Fibroblast of upper back skin (primary cell): ENCODE data around the gene ZBTB20.
A peak's percentile ranks its signal among the peaks of the same experiment; 100 is the strongest.

Experiments
- DNase-seq: peaks from one replicate; pipeline ENCODE4 v3.0.0-alpha.2; 2013

The ZBTB20 gene

DNA sequence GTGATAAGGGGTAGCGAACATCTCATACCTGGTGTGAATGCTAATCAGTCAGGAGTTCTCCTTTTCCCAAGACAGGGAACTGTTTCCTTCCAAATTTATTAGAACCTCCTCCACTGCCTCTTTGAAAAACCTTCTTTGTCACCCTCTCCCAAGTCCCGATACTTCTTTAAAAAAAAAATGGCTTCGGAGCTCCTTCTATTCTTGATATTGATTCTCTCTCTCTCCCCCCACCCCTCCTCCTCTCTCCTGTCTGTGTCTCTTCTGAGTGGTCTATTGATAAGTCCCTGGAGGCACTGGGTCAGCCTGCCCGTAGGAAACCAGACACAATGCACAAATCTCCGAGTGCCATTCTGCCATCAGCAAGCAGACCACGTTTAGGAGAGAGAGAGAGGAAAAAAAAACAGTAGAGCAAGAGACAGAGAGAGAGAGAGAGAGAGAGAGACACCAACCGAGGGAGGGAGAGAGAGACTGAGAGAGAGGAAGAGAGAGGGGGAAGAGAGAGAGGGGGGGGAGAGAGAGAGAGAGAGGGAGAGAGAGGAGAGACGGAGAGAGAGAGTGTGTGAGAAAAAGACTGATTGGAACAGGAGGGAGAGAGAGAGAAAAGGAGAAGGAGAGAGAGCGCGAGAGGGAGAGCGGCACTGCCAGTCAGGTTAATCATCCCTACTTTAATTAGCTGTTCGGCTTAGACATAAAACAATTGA is 692.4 kb downstream of the ZBTB20 start:
- DNase-seq = no peak

DNA sequence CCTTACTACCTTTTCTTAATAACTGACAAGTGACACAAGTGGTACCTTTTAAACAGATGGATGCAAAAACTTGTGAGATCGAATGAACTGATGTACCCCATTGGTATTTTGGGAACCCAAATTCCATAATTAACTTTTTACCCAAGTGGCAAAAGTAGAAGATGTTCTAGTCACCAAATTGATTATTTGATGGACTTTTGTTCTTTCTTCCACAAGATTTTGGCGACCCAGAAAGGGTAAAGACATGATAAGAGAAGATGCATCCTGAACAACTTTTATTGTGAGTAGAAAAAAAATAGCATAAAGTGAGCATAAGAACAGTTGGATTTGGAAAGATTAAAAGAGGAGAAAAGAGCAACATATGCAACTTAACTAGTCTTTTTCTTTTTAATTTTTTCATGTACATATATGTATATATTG is 693.7 kb downstream of the ZBTB20 start:
- no peak for DNase-seq

DNA sequence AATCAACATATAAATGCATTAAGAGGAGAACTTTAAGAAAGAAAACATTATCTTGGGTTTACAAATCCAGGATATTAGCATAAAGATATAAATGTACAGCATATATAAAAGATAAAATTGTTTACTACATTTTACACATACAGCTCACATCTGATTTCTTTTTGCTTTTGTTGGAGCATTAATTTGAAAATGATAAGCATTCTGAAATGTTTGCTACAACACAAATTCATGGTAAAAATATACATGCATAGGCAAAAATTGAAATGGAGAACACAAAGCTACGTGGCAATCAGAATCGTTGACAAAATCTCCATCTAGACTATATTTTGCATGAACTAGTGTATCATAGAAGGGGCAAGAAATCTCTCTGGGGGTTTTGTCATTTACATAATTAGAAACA is 694.2 kb downstream of the ZBTB20 start:
- no peak for DNase-seq

DNA sequence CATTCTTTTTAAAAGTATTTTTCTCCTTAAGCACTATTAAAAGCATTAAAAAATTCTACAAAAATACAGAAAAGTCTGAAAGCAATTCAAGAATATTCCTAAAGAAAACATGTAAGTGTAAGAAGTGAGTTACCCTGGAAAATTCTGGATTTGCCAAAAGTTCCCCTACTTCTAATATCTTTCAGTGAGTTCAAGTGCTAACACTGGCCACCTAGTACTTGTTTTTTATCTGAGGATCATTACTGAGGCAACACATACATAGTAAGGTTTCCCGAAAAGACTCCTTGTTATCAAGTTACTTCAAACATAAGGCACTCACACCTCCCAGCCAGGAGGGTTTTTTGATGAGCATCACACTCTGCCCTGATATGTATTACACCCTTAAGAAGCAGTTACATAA is 694.8 kb downstream of the ZBTB20 start:
- no peak for DNase-seq

DNA sequence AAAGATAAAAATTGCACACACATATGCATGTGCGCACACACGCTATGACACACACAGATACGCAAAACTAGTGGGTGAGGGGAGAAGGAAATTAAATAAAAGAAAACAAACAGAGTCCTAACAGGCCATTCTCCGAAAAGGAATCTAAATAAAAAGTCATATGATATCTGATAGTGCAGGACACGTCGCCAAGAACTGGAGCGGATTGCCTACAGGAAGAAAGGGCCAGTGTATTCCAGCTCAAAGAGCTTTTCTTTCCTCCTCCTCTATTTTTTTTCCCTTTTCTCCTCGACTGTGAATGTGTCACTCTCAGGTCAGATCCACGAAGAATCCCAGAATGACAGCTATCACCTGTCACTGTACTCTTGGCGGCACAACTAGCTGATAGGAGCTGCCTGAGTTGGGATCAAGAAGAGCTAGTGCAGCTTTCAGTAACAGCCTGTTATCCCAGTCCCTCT is 695.5 kb downstream of the ZBTB20 start:
- DNase-seq = no peak

DNA sequence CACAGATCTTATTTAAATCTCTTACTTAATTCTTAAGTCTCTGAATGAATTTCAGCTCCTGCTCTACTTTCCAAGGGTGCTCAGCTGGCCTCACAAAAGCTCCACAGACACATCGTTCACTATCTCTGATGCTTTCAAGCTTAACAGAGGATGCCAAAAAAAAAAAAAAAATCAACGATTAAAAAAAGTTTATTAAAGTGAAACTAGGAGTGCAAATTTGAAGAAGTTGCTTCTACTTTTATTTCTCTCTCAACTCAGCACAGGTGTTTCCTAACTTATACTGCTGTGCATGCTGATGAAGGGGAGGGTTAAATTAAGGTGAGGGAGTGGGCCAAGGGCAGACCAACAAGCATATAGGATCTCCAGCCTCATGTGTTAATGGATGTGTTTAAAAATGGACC is 696.0 kb downstream of the ZBTB20 start:
- DNase-seq = no peak

DNA sequence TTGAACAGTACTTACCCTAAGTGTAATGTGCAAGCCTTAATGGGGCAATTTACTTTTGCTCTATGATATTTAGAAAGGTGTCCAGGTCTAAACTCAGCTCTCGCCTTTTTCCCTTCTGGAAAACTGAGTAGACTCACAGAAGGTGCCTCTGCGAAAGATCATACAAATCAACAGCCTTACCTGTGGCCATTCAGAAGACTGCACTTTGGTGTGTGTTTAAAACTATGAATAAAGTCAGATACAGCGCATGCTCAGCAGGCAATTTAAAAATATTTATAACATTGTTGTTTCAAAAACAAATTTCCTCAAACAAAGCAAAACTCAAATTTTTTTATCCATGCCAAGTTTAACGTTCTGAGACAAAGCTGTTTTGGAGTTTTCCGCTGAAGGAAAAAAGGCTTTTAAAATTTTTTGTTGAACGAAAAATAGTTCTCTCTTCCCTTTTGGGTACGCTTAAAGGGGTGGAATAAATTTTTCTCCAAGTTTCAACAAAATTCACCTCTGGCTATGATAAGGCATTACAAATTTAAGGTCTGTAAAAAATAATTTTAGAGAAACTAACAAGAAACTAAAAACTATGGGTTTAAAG is 697.0 kb downstream of the ZBTB20 start:
- no peak for DNase-seq

DNA sequence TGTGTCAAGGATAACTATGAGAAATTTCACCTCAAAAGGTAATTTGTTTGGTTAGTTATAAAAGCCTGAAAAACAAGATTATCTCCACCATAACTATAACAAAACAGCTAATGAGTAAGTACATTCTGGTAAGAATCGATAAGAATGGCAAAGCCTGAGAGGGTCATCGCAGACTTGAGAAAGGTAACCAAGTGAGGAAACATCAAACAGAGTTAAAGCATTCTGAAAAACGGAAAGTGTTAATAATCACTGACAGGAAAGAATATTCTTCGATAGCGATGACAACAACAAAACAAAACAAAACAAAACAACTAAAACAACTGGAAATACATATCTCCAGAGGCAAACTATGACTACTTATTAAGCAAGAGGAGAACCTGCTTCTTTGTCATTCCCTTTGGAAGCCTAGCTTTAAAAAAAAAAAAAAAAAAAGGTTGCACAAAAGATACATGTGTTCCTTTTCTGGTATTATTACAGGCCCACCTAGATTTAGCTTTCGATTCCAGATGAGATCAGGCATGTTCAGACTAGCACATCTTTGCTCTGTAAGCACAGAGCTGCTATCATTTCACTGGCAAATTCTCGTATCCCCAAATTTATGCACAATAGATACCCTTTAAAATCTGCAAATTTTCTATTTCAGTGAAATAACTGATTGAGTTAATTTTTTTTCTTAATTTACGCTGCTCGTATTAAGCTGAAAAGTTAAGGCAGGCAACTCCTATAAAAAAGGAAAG is 697.6 kb downstream of the ZBTB20 start:
- DNase-seq = no peak

DNA sequence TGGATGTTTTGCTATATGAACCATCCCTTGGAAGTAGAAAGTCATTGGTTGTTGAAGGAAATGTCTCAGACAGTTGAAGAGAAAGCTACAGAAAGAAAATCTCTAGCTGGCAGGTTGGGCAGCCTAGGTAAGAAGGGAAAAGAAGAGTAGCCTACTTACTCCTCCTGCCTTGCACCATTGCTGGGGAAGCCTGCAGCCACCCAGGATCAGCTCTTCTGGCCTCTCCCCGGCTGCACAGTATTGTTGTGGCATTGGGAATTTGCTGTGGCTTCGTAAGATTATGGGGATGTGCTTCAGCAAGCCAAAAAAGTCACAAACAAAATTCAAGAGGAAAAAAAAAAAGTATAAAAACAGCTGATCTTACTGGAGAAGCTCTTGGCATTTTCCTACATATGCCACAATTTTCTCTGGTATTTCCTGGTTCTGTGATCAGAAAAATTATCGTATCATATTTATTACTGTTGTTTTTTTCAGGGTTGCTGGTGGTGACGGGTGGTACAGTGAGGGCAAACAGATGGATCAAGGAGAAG is 699.1 kb downstream of the ZBTB20 start:
- no peak for DNase-seq

DNA sequence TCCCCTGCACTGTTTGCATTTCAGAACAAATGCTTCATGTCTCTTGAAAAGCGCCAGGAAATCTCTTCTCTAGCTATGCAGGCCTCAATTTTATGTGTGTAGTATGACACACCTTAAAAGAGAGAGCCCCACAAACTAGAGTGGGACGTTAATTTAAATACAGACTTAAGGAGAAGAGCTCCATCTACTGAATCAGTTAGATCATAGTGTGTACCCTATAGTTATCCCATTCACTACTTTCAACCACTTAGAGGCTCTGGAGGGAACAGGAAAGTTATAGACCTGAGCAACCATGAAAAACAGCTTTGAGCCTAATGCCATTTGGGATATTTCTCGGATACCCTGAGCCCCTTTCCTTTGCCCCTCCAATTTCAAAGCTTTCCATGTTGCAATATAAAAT is 699.5 kb downstream of the ZBTB20 start:
- no peak for DNase-seq

DNA sequence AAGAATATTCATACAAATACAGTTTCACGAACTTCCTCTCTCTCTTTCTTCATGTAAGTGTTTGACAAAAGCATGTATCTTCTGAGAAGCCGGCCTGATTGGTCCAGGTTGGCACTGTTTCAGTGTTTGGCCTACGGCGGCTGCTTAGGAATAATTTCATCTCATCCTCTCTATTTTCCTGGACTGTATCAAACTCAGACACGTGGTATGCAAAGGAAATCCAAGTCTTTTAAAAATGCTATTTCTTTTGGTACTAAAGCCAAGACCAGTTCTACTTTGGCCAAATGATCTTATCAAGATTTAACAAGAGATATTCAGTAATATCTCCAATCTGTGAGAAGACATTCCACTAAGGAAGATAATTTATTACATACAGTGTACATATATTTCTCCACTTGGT is 700.5 kb downstream of the ZBTB20 start:
- DNase-seq = no peak

DNA sequence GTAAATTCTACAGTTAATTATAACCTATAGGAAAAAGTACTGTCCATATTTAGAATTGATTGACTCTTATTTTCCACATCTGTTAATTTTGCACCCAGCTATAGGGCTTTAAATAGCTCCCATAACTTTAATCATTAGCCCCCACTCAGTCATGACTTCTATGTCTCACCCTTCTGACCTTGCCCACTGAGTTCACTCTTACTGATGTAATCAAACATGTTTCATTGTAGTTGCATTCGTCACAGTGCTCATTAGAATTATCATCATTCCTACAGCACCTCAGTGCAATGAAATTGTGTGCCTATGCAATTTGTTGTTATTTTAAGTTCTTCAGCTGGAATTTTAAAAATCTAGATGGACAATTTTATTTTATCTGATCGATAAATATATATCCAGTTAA is 701.9 kb downstream of the ZBTB20 start:
- no peak for DNase-seq

DNA sequence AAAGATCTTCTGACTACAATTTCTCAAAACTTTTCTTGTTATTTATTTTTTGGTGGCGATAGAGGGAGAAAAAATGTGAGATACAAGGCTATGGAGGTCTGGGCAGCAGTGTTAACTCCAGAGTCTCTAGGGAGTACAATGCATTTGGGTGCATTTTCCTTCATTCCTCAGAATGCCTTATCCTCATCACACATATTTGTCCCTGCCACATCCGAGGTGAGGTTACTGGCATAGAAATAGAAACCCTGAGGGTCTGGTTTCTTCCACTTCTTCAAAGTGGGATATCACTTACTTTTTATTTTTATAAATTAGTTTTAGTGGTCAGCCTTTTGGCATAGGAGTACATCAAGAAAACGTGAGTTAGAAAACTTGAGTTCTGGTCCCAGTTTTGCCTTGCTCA is 702.9 kb downstream of the ZBTB20 start:
- DNase-seq = no peak

DNA sequence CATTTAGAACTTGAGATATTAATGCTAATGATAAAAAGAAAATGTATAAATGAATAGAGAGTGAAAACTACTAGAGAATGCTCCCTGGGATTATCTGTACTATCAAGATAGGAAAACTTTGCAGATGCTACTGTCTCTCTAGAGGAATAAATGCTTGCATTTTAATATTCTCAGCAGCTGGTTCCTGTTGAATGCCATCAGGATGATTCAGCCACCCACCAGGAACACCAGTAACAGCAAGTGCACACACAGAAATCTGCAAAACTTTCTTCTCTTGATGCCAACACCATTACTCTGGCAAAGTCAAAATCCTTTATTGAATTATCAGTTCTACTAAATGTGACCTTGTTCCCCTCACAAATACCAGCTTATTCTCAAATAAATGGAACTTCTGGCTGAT is 704.8 kb downstream of the ZBTB20 start:
- peak; percentile 47 for DNase-seq

DNA sequence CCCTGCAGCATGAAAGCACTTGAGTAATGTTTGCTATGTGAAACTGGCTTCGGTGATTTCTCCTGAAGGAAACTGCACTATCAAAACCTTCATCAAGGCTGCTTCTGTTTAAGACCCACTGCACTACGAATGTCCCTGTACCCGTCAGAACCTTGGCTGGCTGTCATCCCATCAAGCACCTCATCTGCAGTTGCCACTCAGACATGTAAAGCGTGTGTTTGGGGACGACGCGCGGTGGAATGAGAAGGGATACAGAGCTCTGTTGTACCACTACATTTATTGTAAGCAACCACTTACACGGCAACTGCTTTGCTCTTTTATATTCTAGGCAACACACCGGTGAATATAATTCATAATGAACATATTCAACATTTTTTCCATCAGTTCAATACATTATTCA is 705.7 kb downstream of the ZBTB20 start:
- DNase-seq = no peak

DNA sequence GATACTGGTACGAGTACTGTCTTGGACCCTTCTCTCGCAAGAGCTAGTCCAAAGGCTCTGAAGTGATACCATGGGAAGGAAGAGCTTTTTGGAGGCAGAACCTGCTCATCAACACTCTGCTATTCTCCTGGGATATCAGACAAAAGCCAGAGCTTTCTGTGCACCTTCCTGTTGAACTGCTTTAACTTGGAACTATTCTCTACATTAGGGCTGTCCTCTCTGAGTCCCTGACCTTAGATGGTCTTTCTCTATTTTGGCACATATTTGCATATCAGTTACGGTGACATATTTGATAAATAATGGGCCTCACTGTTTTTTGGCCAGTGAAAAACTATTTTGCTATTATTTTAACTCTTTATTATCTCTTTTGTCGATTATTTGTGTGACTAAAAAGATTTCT is 706.4 kb downstream of the ZBTB20 start:
- no peak for DNase-seq

DNA sequence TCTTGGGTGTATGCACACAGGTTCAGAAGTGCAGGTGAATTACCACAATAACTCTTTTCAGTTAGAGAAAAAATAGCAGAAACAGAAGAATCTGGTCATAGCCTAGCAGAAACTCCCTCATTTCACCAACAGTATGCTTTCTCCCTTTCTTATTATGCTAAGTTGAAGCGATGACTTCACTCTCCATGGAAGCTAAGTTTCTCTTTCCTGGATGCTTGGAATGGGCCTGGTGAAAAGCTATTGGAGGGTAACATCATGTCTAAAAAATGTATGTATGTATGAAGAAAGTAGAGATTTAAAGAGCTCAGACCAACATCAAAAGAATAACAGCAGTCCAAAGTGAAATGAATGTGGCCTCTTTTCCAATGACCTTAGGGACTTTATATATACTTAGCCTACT is 707.8 kb downstream of the ZBTB20 start:
- DNase-seq = peak; percentile 60

DNA sequence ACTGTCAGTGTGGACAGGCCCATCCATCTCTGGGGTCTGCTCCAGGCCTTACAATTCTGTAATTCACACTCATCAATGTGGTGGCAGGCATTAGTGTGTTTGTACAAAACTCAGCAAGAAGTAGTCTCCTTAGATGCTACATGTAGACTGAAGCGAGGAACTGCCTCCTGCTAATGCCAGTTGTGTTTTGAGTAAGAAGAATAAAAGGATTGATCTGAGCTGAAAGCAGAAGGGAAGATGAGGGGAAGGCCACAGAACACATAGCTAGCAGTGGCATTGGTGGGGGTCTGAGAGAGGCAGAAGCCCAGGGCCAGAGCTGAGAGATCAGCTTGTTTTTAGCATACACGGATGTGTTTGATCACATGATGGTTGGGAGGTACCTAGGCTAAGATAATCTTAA is 709.2 kb downstream of the ZBTB20 start:
- no peak for DNase-seq

DNA sequence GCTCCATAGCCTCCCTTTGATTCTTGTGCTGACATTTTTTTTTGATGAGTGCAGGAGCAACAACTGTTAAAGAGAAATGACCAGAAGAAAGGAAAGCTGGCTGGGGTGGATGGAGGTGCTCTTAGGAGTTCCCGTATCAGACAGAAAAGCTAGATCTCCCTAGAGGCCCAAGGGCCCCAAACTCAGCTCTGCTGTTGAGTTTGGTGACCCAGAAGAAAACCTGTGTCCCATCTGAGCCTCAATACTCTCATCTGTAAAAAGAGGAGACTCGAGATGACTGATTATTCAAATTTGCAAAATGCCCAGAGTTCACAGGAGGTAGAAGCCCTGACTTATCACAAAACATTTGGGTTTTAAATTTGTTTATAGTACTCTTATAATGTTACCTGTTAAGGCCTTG is 710.9 kb downstream of the ZBTB20 start:
- no peak for DNase-seq

DNA sequence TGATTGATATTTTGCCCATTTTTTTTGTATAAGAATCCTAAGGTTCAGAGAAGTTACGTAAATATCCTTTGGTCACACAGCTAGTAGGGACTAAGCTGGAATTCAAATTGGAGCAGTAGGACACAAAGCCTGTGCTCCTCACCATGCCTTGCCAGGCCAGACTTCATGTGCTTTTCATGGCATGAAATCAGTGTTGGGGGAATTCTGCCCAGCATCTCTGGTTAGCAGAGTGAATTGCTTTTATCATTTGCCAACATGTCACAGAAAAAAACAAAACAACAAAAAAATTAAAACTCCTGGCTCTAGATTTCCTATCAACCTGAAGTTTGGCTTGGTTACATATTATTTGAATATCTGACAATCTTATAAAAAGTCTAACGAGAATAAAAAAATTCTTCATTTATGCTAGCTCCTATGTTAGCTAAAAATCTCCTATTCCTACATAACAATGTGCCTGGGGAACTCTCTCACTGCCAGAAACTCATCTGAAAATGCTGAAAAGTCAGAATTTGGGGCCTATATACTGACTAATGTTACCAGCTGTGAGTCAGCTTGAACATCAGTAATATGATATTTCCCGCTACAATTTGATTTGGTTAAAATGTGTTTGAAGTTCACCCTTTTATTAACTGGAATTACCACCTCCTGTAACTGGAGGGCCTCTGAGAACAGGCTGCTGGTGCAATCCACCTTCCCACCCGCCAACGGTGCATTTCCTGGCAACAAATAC is 711.5 kb downstream of the ZBTB20 start:
- no peak for DNase-seq

DNA sequence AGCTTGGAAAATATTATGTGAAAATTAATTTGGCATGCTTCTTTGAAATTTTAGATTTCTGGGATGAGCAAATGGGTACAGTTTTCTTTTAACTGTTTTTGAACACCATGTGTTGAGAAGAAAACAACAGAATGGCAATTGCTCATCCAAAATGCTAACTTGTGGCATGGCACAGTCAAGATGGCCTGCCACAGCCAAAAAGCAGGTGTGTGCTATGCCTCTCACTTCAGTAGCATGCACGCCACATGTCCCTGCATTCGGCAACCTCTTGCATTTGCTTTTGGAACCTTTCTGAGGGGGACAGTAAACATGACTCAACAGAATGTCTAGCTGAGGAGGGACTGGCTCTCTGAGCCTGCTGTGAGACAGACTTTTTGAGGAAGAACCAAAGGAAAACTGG is 714.8 kb downstream of the ZBTB20 start:
- DNase-seq = no peak

DNA sequence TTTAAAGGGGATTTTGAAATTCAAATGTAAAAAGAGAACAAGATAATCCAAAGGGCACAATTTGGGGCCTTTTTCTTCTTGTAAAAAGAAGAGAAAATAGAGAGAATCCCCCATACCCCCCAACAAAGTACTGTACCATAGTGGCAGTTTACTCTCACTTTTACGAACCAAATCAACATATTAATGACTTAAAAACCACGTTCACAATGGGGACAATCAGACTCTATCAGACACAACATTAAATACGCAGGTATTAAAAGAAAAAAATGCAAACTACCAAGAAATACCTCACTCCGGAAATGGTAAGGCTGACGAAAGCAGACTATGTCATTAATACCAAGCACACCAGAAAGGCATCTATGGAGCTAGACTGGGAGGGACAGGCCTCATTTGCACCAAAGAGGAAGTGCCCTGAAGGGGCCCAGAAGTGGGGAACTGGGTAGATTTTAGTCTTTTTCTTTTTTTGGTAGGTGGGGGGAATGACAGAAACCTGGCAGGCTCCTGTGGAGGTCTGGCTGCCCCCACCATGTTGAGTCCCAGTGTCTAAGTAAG is 719.0 kb downstream of the ZBTB20 start:
- DNase-seq = no peak
